ENCODE results near the gene SMCO3.
"Not testable (repeated sequence)": the region's sequence is repeated elsewhere in the genome, so short reads cannot be mapped to it uniquely, and the experiment has no call there.

SMCO3 gene

GRCh38 chr12:14769466-14769968, 44.5 kb downstream of the SMCO3 start:
- TF ChIP-seq CTCF (IDR thresholded peaks at IDR 0.05; ENCODE audit: low read depth, low read length): peak; percentile 16
- peak overlapping the region; percentile 87 to 94 for H3K4me3 ChIP-seq (replicated peaks in 1 of 2; ENCODE audit: low read depth in 2 of 2, low read length in 2 of 2)
- peak in 1 of 2 donors; percentile 41 for DNase-seq (ENCODE audit: low read depth in 2 of 2)

GRCh38 chr12:14768823-14769405, 45.1 kb downstream of the SMCO3 start:
- peak; percentile 31 to 54 for DNase-seq (ENCODE audit: low read depth in 2 of 2)
- H3K4me3 ChIP-seq (replicated peaks in 1 of 2; ENCODE audit: low read depth in 2 of 2, low read length in 2 of 2): peak overlapping the region; percentile 87 to 94
- no peak for TF ChIP-seq CTCF (IDR thresholded peaks at IDR 0.05; ENCODE audit: low read depth, low read length)

DNA sequence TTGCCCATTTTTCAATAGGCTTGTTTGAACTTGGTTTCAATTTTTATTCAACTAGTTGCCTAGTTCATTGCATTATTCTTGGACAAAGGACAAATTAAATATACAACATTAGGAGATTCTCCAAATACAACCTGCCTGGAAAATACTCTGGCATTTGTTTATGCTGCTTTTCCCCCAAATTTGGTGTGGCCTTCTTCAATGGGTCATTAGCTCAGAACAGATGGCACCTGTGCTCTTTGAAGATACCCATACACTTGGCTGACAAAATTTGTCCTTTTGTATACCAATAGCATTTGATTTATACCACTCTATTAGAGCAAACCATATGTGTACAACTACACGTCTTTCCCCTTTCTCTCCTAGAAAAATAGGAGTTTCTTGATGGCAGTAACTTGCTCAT, 46.4 kb downstream of the SMCO3 start:
- H3K4me3 ChIP-seq (replicated peaks in 1 of 2; ENCODE audit: low read depth in 2 of 2, low read length in 2 of 2): no peak overlapping the region
- TF ChIP-seq CTCF (IDR thresholded peaks at IDR 0.05; ENCODE audit: low read depth, low read length): no peak

GRCh38 chr12:14766649-14767215, 47.2 kb downstream of the SMCO3 start:
- no peak for TF ChIP-seq CTCF (IDR thresholded peaks at IDR 0.05; ENCODE audit: low read depth, low read length)

More for the DNA sequence above, 46.4 kb downstream of the SMCO3 start:
- no peak for DNase-seq (ENCODE audit: low read depth in 2 of 2)

GRCh38 chr12:14766020-14766419, 48.0 kb downstream of the SMCO3 start:
- DNase-seq (ENCODE audit: low read depth in 2 of 2); H3K4me3 ChIP-seq (replicated peaks in 1 of 2; ENCODE audit: low read depth in 2 of 2, low read length in 2 of 2): not testable (repeated sequence)

More at GRCh38 chr12:14766649-14767215, 47.2 kb downstream of the SMCO3 start:
- no peak for DNase-seq (ENCODE audit: low read depth in 2 of 2)
- no peak overlapping the region for H3K4me3 ChIP-seq (replicated peaks in 1 of 2; ENCODE audit: low read depth in 2 of 2, low read length in 2 of 2)

GRCh38 chr12:14765398-14765797, 48.6 kb downstream of the SMCO3 start:
- TF ChIP-seq CTCF (IDR thresholded peaks at IDR 0.05; ENCODE audit: low read depth, low read length): no peak
- DNase-seq (ENCODE audit: low read depth in 2 of 2): no peak
- no peak overlapping the region for H3K4me3 ChIP-seq (replicated peaks in 1 of 2; ENCODE audit: low read depth in 2 of 2, low read length in 2 of 2)

- not testable (repeated sequence) for DNase-seq (ENCODE audit: low read depth in 2 of 2); H3K4me3 ChIP-seq (replicated peaks in 1 of 2; ENCODE audit: low read depth in 2 of 2, low read length in 2 of 2)
Measured at GRCh38 chr12:14759711-14760280, 54.2 kb downstream of the SMCO3 start.
